HL-60 (cell line): ENCODE results near the gene NCL.

Source experiments
- CTCF ChIP-seq: IDR thresholded peaks from one replicate; pipeline ENCODE4 v1.5.1; 2011; ENCODE audit warnings: low read length, control low read depth, inconsistent platforms; ENCODE audit not compliant: insufficient read depth
- GABPA ChIP-seq: IDR thresholded peaks from 2 replicates; pipeline ENCODE4 v1.6.1; 2012; ENCODE audit warnings: low read depth
- POLR2AphosphoS5 ChIP-seq: IDR thresholded peaks from 2 replicates; pipeline ENCODE4 v1.6.1; 2012; ENCODE audit warnings: low read depth
- TF ChIP-seq, protein P1 (sequence below): IDR thresholded peaks from 2 replicates; pipeline ENCODE4 v1.6.1; 2012; ENCODE audit warnings: low read depth; ENCODE audit not compliant: insufficient replicate concordance

DNA sequence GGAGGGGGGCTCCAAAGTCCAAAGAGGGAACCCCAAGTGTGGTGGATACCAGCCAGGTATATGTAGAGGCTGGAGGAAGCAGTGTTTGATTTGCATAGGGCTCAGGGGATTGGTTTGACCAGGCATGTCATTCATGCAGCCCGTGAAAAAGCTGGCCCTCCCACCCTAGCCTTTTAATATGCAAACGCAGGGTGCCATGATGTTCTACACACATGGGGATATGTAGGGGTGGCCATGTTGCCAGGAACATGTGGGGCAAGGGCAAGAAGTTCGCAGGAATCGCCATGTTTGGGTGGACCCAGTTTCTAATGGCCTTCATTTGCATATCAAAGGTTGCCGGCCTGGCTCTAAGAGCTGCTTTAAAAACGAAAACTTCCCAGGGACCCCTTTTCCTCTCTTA is 35.1 kb downstream of the NCL start:
- TF ChIP-seq CTCF (no peak), POLR2AphosphoS5 (no peak), GABPA (no peak)
- TF ChIP-seq, protein P1, sequence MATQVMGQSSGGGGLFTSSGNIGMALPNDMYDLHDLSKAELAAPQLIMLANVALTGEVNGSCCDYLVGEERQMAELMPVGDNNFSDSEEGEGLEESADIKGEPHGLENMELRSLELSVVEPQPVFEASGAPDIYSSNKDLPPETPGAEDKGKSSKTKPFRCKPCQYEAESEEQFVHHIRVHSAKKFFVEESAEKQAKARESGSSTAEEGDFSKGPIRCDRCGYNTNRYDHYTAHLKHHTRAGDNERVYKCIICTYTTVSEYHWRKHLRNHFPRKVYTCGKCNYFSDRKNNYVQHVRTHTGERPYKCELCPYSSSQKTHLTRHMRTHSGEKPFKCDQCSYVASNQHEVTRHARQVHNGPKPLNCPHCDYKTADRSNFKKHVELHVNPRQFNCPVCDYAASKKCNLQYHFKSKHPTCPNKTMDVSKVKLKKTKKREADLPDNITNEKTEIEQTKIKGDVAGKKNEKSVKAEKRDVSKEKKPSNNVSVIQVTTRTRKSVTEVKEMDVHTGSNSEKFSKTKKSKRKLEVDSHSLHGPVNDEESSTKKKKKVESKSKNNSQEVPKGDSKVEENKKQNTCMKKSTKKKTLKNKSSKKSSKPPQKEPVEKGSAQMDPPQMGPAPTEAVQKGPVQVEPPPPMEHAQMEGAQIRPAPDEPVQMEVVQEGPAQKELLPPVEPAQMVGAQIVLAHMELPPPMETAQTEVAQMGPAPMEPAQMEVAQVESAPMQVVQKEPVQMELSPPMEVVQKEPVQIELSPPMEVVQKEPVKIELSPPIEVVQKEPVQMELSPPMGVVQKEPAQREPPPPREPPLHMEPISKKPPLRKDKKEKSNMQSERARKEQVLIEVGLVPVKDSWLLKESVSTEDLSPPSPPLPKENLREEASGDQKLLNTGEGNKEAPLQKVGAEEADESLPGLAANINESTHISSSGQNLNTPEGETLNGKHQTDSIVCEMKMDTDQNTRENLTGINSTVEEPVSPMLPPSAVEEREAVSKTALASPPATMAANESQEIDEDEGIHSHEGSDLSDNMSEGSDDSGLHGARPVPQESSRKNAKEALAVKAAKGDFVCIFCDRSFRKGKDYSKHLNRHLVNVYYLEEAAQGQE, result no peak
